Measurements from ENCODE around the gene GMDS. TPM values are rescaled to one million over a fixed set of nuclear protein-coding genes. Genes with fewer than 3 reads are reported as not detected.

GMDS gene
- total RNA-seq, 1 experiment from 2014 or later: 31.1 TPM

DNA sequence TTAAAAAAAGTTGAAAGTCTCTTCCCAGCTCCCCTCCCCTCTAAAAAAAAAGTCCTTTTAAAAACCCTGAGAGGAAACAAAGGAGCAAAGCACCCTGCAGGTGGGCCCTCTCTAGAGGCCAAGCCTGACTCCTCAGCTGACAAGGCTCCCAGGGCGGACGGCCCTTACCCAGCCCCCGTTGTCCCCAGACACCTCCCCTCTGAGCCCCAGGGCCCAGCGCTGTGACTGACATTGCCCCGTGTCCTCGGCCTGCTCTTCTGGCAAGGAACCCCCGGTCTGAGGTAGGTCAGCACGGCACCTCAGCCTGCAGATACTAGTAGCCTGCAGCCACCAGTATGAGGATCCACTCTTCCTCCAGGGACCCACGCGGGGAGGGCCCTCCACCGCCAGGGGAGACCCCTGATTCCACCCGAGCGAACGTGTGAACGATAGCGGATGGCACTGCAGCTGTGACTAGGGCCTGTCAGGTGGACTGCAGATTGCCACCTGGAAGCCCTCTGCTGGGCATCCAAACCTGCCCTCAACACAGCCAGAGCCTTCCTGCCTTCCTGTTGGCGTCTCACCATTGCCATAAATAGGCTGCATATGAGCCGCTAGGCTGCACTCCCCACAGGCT is 601.5 kb downstream of the GMDS start:
- Histone ChIP-seq H3K27me3 (replicated peaks; ENCODE audit: control insufficient read depth, insufficient read depth, low read length) (no peaks in the 10 kb centered on the region), H3K9me3 (no peaks in the 10 kb centered on the region), H3K36me3 (ENCODE audit: control insufficient read depth, insufficient read depth, low read length) (no peaks in the 10 kb centered on the region), H3K4me3 (ENCODE audit: low read depth, low read length) (no peak overlapping the region), H3K4me1 (peaks cover 22% of the 10 kb centered on the region)
- Mint-ChIP-seq H3K4me3 (ENCODE audit: unreplicated experiment) (no peak overlapping the region), H3K27ac (ENCODE audit: unreplicated experiment) (no peak overlapping the region), H3K4me1 (ENCODE audit: low read depth, unreplicated experiment) (peaks cover 40% of the 10 kb centered on the region), H3K36me3 (ENCODE audit: insufficient read depth, unreplicated experiment) (peaks cover 9% of the 10 kb centered on the region), H3K27me3 (ENCODE audit: insufficient read depth, unreplicated experiment) (no peaks in the 10 kb centered on the region), H3K9me3 (ENCODE audit: unreplicated experiment) (no peaks in the 10 kb centered on the region)
- intact Hi-C loops (cut with micrococcal nuclease; ENCODE audit: unreplicated experiment): no loop called here
- CTCF ChIA-PET: no interaction called here
- DNase-seq: no peak
- BruUV-seq (replicated peaks): no TSS peak
- TF ChIP-seq, protein P1, sequence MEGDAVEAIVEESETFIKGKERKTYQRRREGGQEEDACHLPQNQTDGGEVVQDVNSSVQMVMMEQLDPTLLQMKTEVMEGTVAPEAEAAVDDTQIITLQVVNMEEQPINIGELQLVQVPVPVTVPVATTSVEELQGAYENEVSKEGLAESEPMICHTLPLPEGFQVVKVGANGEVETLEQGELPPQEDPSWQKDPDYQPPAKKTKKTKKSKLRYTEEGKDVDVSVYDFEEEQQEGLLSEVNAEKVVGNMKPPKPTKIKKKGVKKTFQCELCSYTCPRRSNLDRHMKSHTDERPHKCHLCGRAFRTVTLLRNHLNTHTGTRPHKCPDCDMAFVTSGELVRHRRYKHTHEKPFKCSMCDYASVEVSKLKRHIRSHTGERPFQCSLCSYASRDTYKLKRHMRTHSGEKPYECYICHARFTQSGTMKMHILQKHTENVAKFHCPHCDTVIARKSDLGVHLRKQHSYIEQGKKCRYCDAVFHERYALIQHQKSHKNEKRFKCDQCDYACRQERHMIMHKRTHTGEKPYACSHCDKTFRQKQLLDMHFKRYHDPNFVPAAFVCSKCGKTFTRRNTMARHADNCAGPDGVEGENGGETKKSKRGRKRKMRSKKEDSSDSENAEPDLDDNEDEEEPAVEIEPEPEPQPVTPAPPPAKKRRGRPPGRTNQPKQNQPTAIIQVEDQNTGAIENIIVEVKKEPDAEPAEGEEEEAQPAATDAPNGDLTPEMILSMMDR (IDR thresholded peaks at IDR 0.05; ENCODE audit: insufficient read depth in 1 of 2, low read depth in 1 of 2, low read length in 1 of 2, severe bottlenecking in 1 of 2, unreplicated experiment in 1 of 2): no peak
- POLR2A ChIA-PET: no interaction called here

DNA sequence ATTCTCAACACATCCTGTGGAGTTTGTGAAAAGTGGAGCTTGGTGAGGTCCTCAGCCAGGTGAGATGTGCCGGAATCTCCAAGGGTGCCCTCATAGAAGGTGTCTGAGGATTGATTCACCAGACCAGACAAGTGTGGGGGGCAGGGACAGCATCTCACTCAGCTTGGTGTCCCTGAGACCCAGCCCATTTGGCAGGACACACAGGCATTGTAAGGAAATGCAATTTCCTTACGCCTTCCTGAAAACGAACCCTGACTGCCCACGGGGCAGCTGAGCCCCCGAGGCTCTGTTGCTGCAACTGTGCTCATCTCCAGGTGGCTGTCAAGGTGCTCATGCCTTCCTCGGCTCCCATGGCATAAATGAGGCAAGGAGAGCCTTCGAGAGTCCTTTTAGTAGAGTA is 602.3 kb downstream of the GMDS start:
- no peaks in the 10 kb centered on the region for H3K36me3 ChIP-seq (ENCODE audit: control insufficient read depth, insufficient read depth, low read length)
- ChIA-PET POLR2A (no interaction called here), CTCF (no interaction called here)
- intact Hi-C loops (cut with micrococcal nuclease; ENCODE audit: unreplicated experiment): no loop called here
- Mint-ChIP-seq H3K36me3 (ENCODE audit: insufficient read depth, unreplicated experiment) (peaks cover 9% of the 10 kb centered on the region), H3K27ac (ENCODE audit: unreplicated experiment) (peak overlapping the region; percentile 32), H3K27me3 (ENCODE audit: insufficient read depth, unreplicated experiment) (no peaks in the 10 kb centered on the region), H3K4me3 (ENCODE audit: unreplicated experiment) (no peak overlapping the region), H3K9me3 (ENCODE audit: unreplicated experiment) (no peaks in the 10 kb centered on the region), H3K4me1 (ENCODE audit: low read depth, unreplicated experiment) (peaks cover 40% of the 10 kb centered on the region)
- no peaks in the 10 kb centered on the region for H3K27me3 ChIP-seq (replicated peaks; ENCODE audit: control insufficient read depth, insufficient read depth, low read length)
- BruUV-seq (replicated peaks): no TSS peak
- no peak overlapping the region for H3K4me3 ChIP-seq (ENCODE audit: low read depth, low read length)
- TF ChIP-seq, protein P1 (IDR thresholded peaks at IDR 0.05; ENCODE audit: insufficient read depth in 1 of 2, low read depth in 1 of 2, low read length in 1 of 2, severe bottlenecking in 1 of 2, unreplicated experiment in 1 of 2): no peak
- H3K9me3 ChIP-seq: no peaks in the 10 kb centered on the region
- H3K4me1 ChIP-seq: peaks cover 22% of the 10 kb centered on the region
- no peak for DNase-seq

DNA sequence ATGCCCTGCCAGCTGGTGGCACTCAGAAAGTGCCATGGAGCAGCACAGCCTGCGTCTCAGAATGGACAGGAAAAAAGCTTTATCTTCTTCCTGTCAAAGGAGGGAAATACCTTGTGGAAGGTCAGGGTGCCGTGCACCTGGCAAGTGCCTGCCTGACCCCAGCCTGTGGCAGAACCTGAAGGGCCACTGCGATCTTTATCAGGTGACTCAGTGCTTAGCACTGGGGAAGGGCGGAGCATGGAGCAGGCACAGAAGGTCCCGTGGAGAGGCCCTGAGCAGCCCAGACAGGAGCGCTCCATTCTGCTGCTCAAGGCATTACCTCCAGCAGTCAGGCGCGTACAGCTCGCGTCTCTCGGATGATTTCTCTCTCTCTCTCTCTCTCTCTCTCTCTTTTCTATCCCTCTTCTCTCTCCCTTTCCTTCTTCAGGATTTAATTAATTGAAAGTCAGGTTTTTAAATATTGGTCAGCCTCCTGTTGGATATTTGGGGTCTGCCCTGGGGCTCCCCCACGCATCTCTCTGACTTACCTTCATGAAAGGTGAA is 604.0 kb downstream of the GMDS start:
- Histone ChIP-seq H3K4me1 (peaks cover 32% of the 10 kb centered on the region), H3K27me3 (replicated peaks; ENCODE audit: control insufficient read depth, insufficient read depth, low read length) (no peaks in the 10 kb centered on the region), H3K4me3 (ENCODE audit: low read depth, low read length) (no peak overlapping the region), H3K9me3 (no peaks in the 10 kb centered on the region), H3K36me3 (ENCODE audit: control insufficient read depth, insufficient read depth, low read length) (no peaks in the 10 kb centered on the region)
- peaks cover 40% of the 10 kb centered on the region for H3K4me1 Mint-ChIP-seq (ENCODE audit: low read depth, unreplicated experiment)
- BruUV-seq (replicated peaks): no TSS peak
- peaks cover 9% of the 10 kb centered on the region for H3K36me3 Mint-ChIP-seq (ENCODE audit: insufficient read depth, unreplicated experiment)
- H3K9me3 Mint-ChIP-seq (ENCODE audit: unreplicated experiment): no peaks in the 10 kb centered on the region
- ChIA-PET POLR2A (interaction anchor here (0.5 to 0.8 kb wide), 2 partner anchors 9 to 30 kb away, joined by 3 to 4 read pairs; no protein-coding TSS in a partner anchor), CTCF (interaction anchor here (0.6 to 1.5 kb wide), 2 partner anchors 30 to 855 kb away, joined by 3 to 8 read pairs; no protein-coding TSS in a partner anchor)
- no peaks in the 10 kb centered on the region for H3K27me3 Mint-ChIP-seq (ENCODE audit: insufficient read depth, unreplicated experiment)
- TF ChIP-seq, protein P1 (IDR thresholded peaks at IDR 0.05; ENCODE audit: insufficient read depth in 1 of 2, low read depth in 1 of 2, low read length in 1 of 2, severe bottlenecking in 1 of 2, unreplicated experiment in 1 of 2): peak in 1 of 2 experiments; percentile 17
- peak overlapping the region; percentile 66 for H3K4me3 Mint-ChIP-seq (ENCODE audit: unreplicated experiment)
- H3K27ac Mint-ChIP-seq (ENCODE audit: unreplicated experiment): peak overlapping the region; percentile 97
- DNase-seq: peak; percentile 93 to 95
- intact Hi-C loops (cut with micrococcal nuclease; ENCODE audit: unreplicated experiment): loop anchor here (2.0 kb wide), 1 partner anchor 29 kb away; no protein-coding TSS in a partner anchor

Measured in Caco-2 (cell line).